Colonic mucosa (tissue), 4 donors: Measurements from ENCODE around the gene PRG2. TPM values are rescaled to one million over a fixed set of nuclear protein-coding genes. Genes with fewer than 3 reads are reported as not detected.

Source experiments
- DNase-seq: peaks from one replicate; pipeline ENCODE4 v3.0.0-alpha.2; 2020
- H3K27ac ChIP-seq: fragments of 200-600 bp; one replicate; pipeline ENCODE4 v1.8.0; 2021
- H3K27me3 ChIP-seq: fragments of 200-600 bp; one replicate; pipeline ENCODE4 v1.8.0; 2021
- H3K36me3 ChIP-seq: fragments of 200-600 bp; one replicate; pipeline ENCODE4 v1.8.0; 2021
- H3K4me1 ChIP-seq: fragments of 200-600 bp; one replicate; pipeline ENCODE4 v1.8.0; 2021; ENCODE audit warnings: mild to moderate bottlenecking
- H3K4me3 ChIP-seq: fragments of 200-600 bp; one replicate; pipeline ENCODE4 v1.8.0; 2021
- H3K9ac ChIP-seq, 2 donors: one replicate each; pipeline ENCODE4 v1.7.0; 2013; ENCODE audit warnings: control low read depth in 2 of 2, low read depth in 2 of 2, low read length in 2 of 2
- H3K9me3 ChIP-seq: fragments of 200-600 bp; one replicate; pipeline ENCODE4 v1.8.0; 2021
- CTCF ChIP-seq: fragments of 200-600 bp; IDR thresholded peaks from one replicate; pipeline ENCODE4 v1.8.0; 2022; ENCODE audit warnings: antibody characterized with exemption, mild to moderate bottlenecking
- intact Hi-C: fragments of 100-400 bp; cut with DNase I; formaldehyde crosslinking; loops from one replicate; pipeline ENCODE4 v1.14.1; 2022
- total RNA-seq, 2 donors: library from RNA; stranded (reverse); fragmentation: NEBNext Ultra II Directional in 1 of 2; extraction: Animal tissue kit (Norgen Biotek cat#: 25700) in 1 of 2; gene quantifications; one replicate each; pipeline ENCODE4 v1.2.1, GENCODE V29; 2021
- donor health status: healthy.
- donor health status: DM: no; HTN: no; CAD: no.
- donor health status: DM: no; HTN: no; CAD: no.

PRG2 gene
- total RNA-seq, 2 donors from 2014 or later, result not detected

GRCh38 chr11:57399972-57400578, 9.6 kb upstream of the PRG2 start:
- no peak for TF ChIP-seq CTCF
- no peaks in the 10 kb centered on the region for H3K36me3 ChIP-seq
- no peak overlapping the region for H3K9ac ChIP-seq
- no peak overlapping the region for H3K4me3 ChIP-seq
- no peak for DNase-seq
- no peak overlapping the region for H3K27ac ChIP-seq
- intact Hi-C loops, result no loop called here
- no peaks in the 10 kb centered on the region for H3K4me1 ChIP-seq
- no peaks in the 10 kb centered on the region for H3K27me3 ChIP-seq
- no peaks in the 10 kb centered on the region for H3K9me3 ChIP-seq

- Histone ChIP-seq H3K9me3 (no peaks in the 10 kb centered on the region), H3K4me1 (no peaks in the 10 kb centered on the region), H3K9ac (no peak overlapping the region), H3K36me3 (no peaks in the 10 kb centered on the region), H3K27ac (no peak overlapping the region), H3K4me3 (no peak overlapping the region), H3K27me3 (no peaks in the 10 kb centered on the region)
- DNase-seq, result no peak
- intact Hi-C loops, result no loop called here
- TF ChIP-seq CTCF, result no peak
Measured at GRCh38 chr11:57399221-57399620, 8.8 kb upstream of the PRG2 start.

GRCh38 chr11:57397394-57397990, 7.0 kb upstream of the PRG2 start:
- Histone ChIP-seq H3K4me3 (no peak overlapping the region), H3K4me1 (no peaks in the 10 kb centered on the region), H3K27ac (no peak overlapping the region), H3K36me3 (no peaks in the 10 kb centered on the region), H3K9ac (no peak overlapping the region), H3K27me3 (no peaks in the 10 kb centered on the region), H3K9me3 (no peaks in the 10 kb centered on the region)
- TF ChIP-seq CTCF, result no peak
- DNase-seq, result no peak
- intact Hi-C loops, result no loop called here

- intact Hi-C loops, result no loop called here
- Histone ChIP-seq H3K9ac (no peak overlapping the region), H3K9me3 (no peaks in the 10 kb centered on the region), H3K36me3 (no peaks in the 10 kb centered on the region), H3K4me1 (no peaks in the 10 kb centered on the region), H3K4me3 (no peak overlapping the region), H3K27me3 (no peaks in the 10 kb centered on the region), H3K27ac (no peak overlapping the region)
- TF ChIP-seq CTCF, result no peak
- no peak for DNase-seq
Measured at GRCh38 chr11:57396744-57397143, 6.3 kb upstream of the PRG2 start.

- no peak for TF ChIP-seq CTCF
- intact Hi-C loops, result no loop called here
- DNase-seq, result no peak
- no peak overlapping the region for H3K27ac ChIP-seq
- H3K9ac ChIP-seq, result no peak overlapping the region
- H3K27me3 ChIP-seq, result no peaks in the 10 kb centered on the region
- H3K36me3 ChIP-seq, result no peaks in the 10 kb centered on the region
- no peaks in the 10 kb centered on the region for H3K4me1 ChIP-seq
- H3K9me3 ChIP-seq, result no peaks in the 10 kb centered on the region
- H3K4me3 ChIP-seq, result no peak overlapping the region
Measured at GRCh38 chr11:57395905-57396623, 5.6 kb upstream of the PRG2 start.
